ENCODE data around the gene RPH3AL. TPM values are rescaled to one million over a fixed set of nuclear protein-coding genes. Genes with fewer than 3 reads are reported as not detected.

RPH3AL gene
- total RNA-seq, 4 donors from 2014 or later, result 13.0 to 49.2 (median 26.9) TPM

DNA sequence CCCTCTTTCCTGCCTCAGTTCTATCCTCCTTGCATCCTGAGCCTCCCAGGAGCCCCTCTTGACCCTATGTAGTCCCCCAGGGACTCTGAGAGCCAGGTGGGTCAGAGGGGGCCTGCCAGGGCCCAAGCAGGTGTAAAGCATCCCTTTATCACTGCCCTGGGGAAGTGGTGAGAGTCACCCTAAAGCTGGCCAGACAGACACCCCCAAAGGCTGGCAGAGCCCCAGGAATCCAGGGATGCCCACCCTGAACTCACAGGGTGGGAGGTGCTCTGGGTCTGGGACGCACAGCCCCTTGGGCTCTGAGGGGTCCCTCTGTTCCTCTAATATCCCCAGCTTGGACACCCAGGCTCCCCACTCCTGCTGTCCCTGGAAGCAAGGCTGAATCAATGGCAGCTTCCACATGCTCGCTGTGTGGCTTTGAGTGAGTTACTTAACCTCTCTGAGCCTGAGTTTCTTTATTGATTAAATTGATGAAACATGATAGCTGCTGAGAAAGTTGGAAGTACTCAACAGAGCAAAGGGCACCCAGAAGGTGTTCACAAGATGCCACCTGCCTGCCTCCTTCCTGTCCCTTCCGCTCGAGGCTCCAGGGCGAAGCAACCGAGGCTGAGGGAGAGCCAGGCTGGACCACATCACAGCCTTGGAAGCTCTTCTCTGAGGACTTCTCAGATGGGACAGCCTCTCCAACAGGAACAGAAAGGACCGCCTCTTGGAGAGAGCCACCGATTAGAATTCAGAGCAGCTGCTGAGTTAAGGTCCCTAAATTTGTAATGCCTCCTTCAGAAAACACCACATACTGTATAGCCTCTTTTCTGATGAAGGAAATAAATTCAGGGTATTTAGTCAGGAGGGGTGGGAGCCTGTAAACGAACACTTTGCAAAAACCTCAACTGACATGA is 104.0 kb downstream of the RPH3AL start:
- TF ChIP-seq CTCF (IDR thresholded peaks at IDR 0.05; ENCODE audit: low read depth), result no peak

GRCh38 chr17:247767-248166 is 104.8 kb downstream of the RPH3AL start:
- TF ChIP-seq CTCF (IDR thresholded peaks at IDR 0.05; ENCODE audit: low read depth), result no peak

- no peak for TF ChIP-seq CTCF (IDR thresholded peaks at IDR 0.05; ENCODE audit: low read depth)
Observed at GRCh38 chr17:246851-247421, 105.7 kb downstream of the RPH3AL start.

DNA sequence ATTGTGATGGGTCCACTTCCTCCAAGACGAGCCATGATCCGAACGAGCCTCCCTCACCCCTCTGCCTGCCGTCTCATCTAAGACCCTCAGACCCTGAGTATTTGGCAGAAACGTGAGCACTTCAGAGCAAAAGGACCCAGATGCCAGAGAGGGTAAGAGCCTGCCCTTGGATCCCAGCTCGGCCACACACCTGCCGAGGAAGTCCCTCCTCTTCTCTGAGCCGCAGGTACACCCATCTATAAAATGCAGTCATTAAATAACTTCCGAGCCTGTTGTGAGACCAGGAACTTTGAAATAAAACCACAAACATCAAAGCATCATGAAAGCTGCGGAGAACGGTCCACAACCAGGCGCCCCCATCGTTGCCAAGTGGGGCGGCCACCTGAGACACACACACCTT is 106.4 kb downstream of the RPH3AL start:
- TF ChIP-seq CTCF (IDR thresholded peaks at IDR 0.05; ENCODE audit: low read depth), result no peak

DNA sequence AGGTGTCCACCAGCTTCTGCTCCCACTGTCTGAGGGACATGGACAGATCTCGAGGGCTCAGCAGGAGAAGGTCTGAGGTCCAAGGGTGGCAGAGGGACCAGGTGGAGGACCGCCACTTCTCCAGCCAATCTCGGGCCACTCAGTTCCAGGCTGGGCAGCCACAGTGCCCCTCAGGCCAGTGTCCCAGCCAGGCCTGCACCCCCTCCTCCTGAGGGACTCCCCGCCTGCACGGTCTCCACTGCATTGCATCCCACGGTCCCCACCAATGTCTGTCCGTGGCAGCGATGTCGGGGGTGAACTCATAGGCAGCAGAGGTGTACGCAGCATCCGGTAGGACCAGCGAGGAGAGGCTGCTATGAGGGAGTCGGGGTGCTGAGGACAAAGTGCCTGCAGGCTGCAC is 107.0 kb downstream of the RPH3AL start:
- no peak for TF ChIP-seq CTCF (IDR thresholded peaks at IDR 0.05; ENCODE audit: low read depth)

DNA sequence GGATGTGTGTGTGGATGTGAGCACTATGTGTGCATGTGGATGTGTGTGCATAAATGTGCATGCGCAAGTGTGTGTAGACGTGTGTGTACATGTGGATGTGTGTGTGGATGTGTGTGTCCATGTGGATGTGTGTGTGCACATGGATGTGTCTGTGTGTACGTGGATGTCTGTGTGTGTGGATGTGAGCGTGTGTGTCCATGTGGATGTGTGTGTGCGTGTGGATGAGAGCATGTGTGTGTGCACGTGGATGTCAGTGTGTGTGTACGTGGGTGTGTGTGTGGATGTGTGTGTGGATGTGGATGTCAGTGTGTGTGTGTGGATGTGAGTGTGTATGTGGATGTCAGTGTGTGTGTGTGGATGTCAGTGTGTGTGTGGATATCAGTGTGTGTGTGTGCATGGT is 107.6 kb downstream of the RPH3AL start:
- TF ChIP-seq CTCF (IDR thresholded peaks at IDR 0.05; ENCODE audit: low read depth), result no peak

GRCh38 chr17:238964-239259 is 113.7 kb downstream of the RPH3AL start:
- no peak for TF ChIP-seq CTCF (IDR thresholded peaks at IDR 0.05; ENCODE audit: low read depth)
